K562 (cell line): ENCODE data around the gene FIBP. TPM values are rescaled to one million over a fixed set of nuclear protein-coding genes. Genes with fewer than 3 reads are reported as not detected.

Source experiments
- CBFB ChIP-seq: sonication (generic); formaldehyde crosslinking; IDR thresholded peaks from 2 replicates; pipeline ENCODE4 v1.4.0; 2020; ENCODE audit warnings: mild to moderate bottlenecking, missing genetic modification reagents
- EHMT2 ChIP-seq: fragments of 450-650 bp; IDR thresholded peaks from 2 replicates; pipeline ENCODE4 v1.6.1; 2018; ENCODE audit warnings: antibody characterized with exemption
- FOXM1 ChIP-seq, 2 experiments: fragments of 450-650 bp in 1 of 2; sonication (generic) in 1 of 2; formaldehyde crosslinking in 1 of 2; IDR thresholded peaks; 2 replicates each; pipeline versions ENCODE4 v1.6.1 to v1.9.0; 2017 to 2022; ENCODE audit warnings: low read depth in 2 of 2, mild to moderate bottlenecking in 2 of 2, missing genetic modification reagents in 1 of 2, moderate library complexity in 1 of 2
- GABPB1 ChIP-seq: sonication (generic); formaldehyde crosslinking; IDR thresholded peaks from 2 replicates; pipeline ENCODE4 v1.8.0; 2022; ENCODE audit warnings: mild to moderate bottlenecking, missing genetic modification reagents
- HEY1 ChIP-seq: fragments of 250-450 bp; sonication (Bioruptor Pico); IDR thresholded peaks from 2 replicates; pipeline ENCODE4 v1.5.0; 2020; ENCODE audit warnings: mild to moderate bottlenecking, moderate library complexity, borderline replicate concordance
- HIVEP1 ChIP-seq: fragments of 250-450 bp; sonication (Bioruptor Pico); IDR thresholded peaks from 2 replicates; pipeline ENCODE4 v1.4.0; 2020; ENCODE audit warnings: mild to moderate bottlenecking
- IRF1 ChIP-seq: sonication (generic); formaldehyde crosslinking; IDR thresholded peaks from 2 replicates; pipeline ENCODE4 v1.8.0; 2022; ENCODE audit warnings: missing genetic modification reagents, mild to moderate bottlenecking, borderline replicate concordance
- NR2F6 ChIP-seq: fragments of 450-650 bp; formaldehyde crosslinking; IDR thresholded peaks from 2 replicates; pipeline ENCODE4 v1.4.0; 2020; ENCODE audit warnings: mild to moderate bottlenecking
- SIN3A ChIP-seq, 2 experiments: fragments of 150-350 bp in 1 of 2; IDR thresholded peaks; 2 replicates each; pipeline ENCODE4 v1.6.1; 2011 to 2016; ENCODE audit warnings: borderline replicate concordance in 2 of 2, low read depth in 2 of 2, low read length in 2 of 2, mild to moderate bottlenecking in 2 of 2, moderate library complexity in 2 of 2; ENCODE audit not compliant: control insufficient read depth in 1 of 2
- TEAD2 ChIP-seq: fragments of 450-650 bp; IDR thresholded peaks from 2 replicates; pipeline ENCODE4 v1.6.1; 2016; ENCODE audit warnings: missing genetic modification characterization, control low read depth, missing compliant biosample characterization
- XRCC5 ChIP-seq: fragments of 200-400 bp; formaldehyde crosslinking; IDR thresholded peaks from 2 replicates; pipeline ENCODE4 v1.6.1; 2017; ENCODE audit warnings: low read depth, mild to moderate bottlenecking, low read length
- ZBTB2 ChIP-seq: fragments of 450-650 bp; IDR thresholded peaks from 2 replicates; pipeline ENCODE4 v1.6.1; 2016; ENCODE audit warnings: antibody characterized with exemption
- ZFP91 ChIP-seq: sonication (generic); formaldehyde crosslinking; IDR thresholded peaks from 2 replicates; pipeline ENCODE4 v1.8.0; 2022; ENCODE audit warnings: mild to moderate bottlenecking, missing genetic modification reagents
- ZNF140 ChIP-seq: fragments of 250-450 bp; sonication (Bioruptor Pico); IDR thresholded peaks from 2 replicates; pipeline ENCODE4 v1.8.0; 2021; ENCODE audit warnings: moderate library complexity, mild to moderate bottlenecking, inconsistent platforms
- ZNF41 ChIP-seq: fragments of 250-450 bp; sonication (Bioruptor Pico); conservative IDR thresholded peaks from 2 replicates; pipeline ENCODE4 v1.4.0; 2020; ENCODE audit warnings: mild to moderate bottlenecking
- ZNF511 ChIP-seq: sonication (generic); formaldehyde crosslinking; IDR thresholded peaks from 2 replicates; pipeline ENCODE4 v1.8.0; 2022; ENCODE audit warnings: mild to moderate bottlenecking, missing genetic modification reagents
- ZNF592 ChIP-seq: fragments of 450-650 bp; IDR thresholded peaks from 2 replicates; pipeline ENCODE4 v1.6.1; 2017; ENCODE audit warnings: antibody characterized with exemption, mild to moderate bottlenecking
- polyA plus RNA-seq, 8 experiments: library from polyadenylated mRNA; depleted of rRNA in 4 of 8; stranded (reverse) in 5 of 8; unstranded in 3 of 8; fragments of >200 nt; fragmentation: Nextera tagmentation in 2 of 8; fragmentation: Illumina TruSeq in 1 of 8; extraction: Ambion mirVana in 2 of 8; extraction: Trizol in 1 of 8; gene quantifications; 2 replicates each; pipeline versions ENCODE4 v1.2.1 to v1.2.3, GENCODE V29; 2011 to 2014; ENCODE audit warnings: inconsistent platforms in 1 of 8, missing spikeins in 1 of 8
- total RNA-seq, 7 experiments: library from RNA; depleted of rRNA in 6 of 7; stranded (reverse); fragments of >200 nt in 6 of 7; fragmentation: Illumina TruSeq in 2 of 7; extraction: Trizol in 2 of 7; gene quantifications; 2 replicates each; pipeline versions ENCODE4 v1.2.1 to v1.2.3, GENCODE V29; 2011 to 2021; ENCODE audit warnings: low replicate concordance in 1 of 7

FIBP gene
- total and polyA plus RNA-seq, 9 of the 15 experiments (the other 6 are each of a cell fraction or from before 2014, with no cell fraction given) = 41.2 to 79.2 (median 48.6) TPM

GRCh38 chr11:65890324-65891218 lies 2.3 kb upstream of the FIBP start, which contains the start of gene CCDC85B (continued):
- no peak for TF ChIP-seq ZFP91 (CRISPR knock-in tag)
- TF ChIP-seq ZNF511 (CRISPR knock-in tag) = peak; percentile 86; the same call in 1 of the 2 replicates
- TF ChIP-seq ZNF140 (CRISPR knock-in tag) = no peak
- TF ChIP-seq CBFB (CRISPR knock-in tag) = no peak
- peak; percentile 93 for TF ChIP-seq ZNF592
- no peak; the same call in 1 of the 2 replicates for TF ChIP-seq GABPB1 (CRISPR knock-in tag)
- no peak for TF ChIP-seq FOXM1 (IDR thresholded peaks at IDR 0.05; ENCODE audit: low read depth)
- 0 out of 2 replicates have a peak, but pooled peaks have one; percentile 56 for TF ChIP-seq FOXM1 (CRISPR knock-in tag; IDR thresholded peaks at IDR 0.05; ENCODE audit: low read depth)
- TF ChIP-seq TEAD2 (tag) = no peak
- no peak for TF ChIP-seq XRCC5
- 0 out of 2 replicates have a peak, but pooled peaks have one; percentile 57 for TF ChIP-seq ZNF41 (CRISPR knock-in tag)
- no peak for TF ChIP-seq NR2F6 (CRISPR knock-in tag)
- TF ChIP-seq IRF1 (CRISPR knock-in tag) = no peak
- no peak for TF ChIP-seq HEY1 (CRISPR knock-in tag)
- peak; percentile 51 to 79; a peak in 3 of 4 replicates for TF ChIP-seq SIN3A (IDR thresholded peaks at IDR 0.05; ENCODE audit: borderline replicate concordance in 2 of 2, control insufficient read depth in 1 of 2, low read depth in 2 of 2, low read length in 2 of 2)
- no peak for TF ChIP-seq ZBTB2
- no peak for TF ChIP-seq EHMT2
- TF ChIP-seq HIVEP1 (CRISPR knock-in tag) = no peak
